Activated T-helper 2 cell treated with anti-CD3 and anti-CD28 coated beads, Interferon-gamma antibody, Interleukin-2, Interleukin-4, amounts not matched to agents 10 μg/mL and 5 μg/mL and 100 μg/mL, durations not matched to agents 14 hours and 24 hours and 36 hours (primary cell): ENCODE results near the gene GRB10. TPM values are rescaled to one million over a fixed set of nuclear protein-coding genes. Genes with fewer than 3 reads are reported as not detected.
"Not testable (repeated sequence)": the region's sequence is repeated elsewhere in the genome, so short reads cannot be mapped to it uniquely, and the experiment has no call there.

Experiments used
- DNase-seq: peaks from one replicate; pipeline ENCODE4 v3.0.0; 2021; ENCODE audit warnings: low spot score
- H3K27ac Mint-ChIP-seq: one replicate; pipeline ENCODE4 v1.8.0; 2021; ENCODE audit warnings: mixed read lengths
- H3K27me3 Mint-ChIP-seq: one replicate; pipeline ENCODE4 v1.8.0; 2021; ENCODE audit warnings: low read depth, mixed read lengths
- H3K36me3 Mint-ChIP-seq: one replicate; pipeline ENCODE4 v1.8.0; 2021; ENCODE audit warnings: low read depth, mixed read lengths
- H3K4me1 Mint-ChIP-seq: one replicate; pipeline ENCODE4 v1.8.0; 2021; ENCODE audit warnings: low read depth, mixed read lengths
- H3K4me3 Mint-ChIP-seq: one replicate; pipeline ENCODE4 v1.8.0; 2021; ENCODE audit warnings: low read depth, mild to moderate bottlenecking, moderate library complexity, mixed read lengths
- H3K9me3 Mint-ChIP-seq: one replicate; pipeline ENCODE4 v1.8.0; 2021; ENCODE audit warnings: mixed read lengths
- intact Hi-C: fragments of 100-400 bp; cut with micrococcal nuclease; formaldehyde crosslinking; loops from one replicate; pipeline ENCODE4 v1.15.1; 2023
- total RNA-seq: library from RNA; stranded (reverse); gene quantifications from 2 replicates; pipeline ENCODE4 v1.2.3, GENCODE V29; 2022

The GRB10 gene
- total RNA-seq, 1 donor from 2014 or later: 2.3 TPM

DNA sequence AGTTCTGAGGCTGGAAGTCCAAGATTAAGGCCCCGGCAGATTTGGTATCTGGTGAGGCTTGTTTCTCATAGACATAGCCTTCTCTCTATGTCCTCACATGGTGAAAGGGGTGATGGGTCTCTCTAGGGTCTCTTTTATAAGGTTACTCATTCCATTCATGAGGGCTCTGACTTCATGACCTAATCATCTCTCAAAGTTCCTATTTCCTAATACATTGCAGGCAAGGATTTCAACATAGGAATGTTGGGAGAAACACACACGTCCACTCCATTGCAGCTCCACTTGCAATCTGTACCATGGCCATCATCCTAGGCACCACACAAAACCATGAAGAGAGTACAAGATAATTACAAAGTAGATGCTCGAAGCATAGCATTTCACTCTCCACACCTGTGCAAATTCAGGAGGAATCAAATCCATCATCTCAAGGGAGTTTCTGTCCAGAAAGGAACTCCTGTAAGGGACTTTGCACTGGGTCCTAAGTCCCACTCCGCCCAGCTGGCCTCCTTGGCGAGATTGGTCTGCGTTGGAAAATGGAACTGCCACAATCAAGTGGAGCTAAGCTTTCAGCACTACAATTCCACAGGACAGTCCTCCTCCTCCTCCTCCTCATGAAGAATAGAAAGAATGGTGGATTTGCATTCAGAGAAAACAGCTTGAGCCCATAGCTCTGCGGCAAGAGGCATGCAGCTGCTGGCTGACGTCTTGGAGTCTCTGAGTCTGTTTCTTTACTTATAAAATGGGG, 226.3 kb downstream of the GRB10 start:
- Mint-ChIP-seq H3K27ac (no peak overlapping the region), H3K9me3 (no peaks in the 10 kb centered on the region), H3K36me3 (no peaks in the 10 kb centered on the region), H3K4me1 (peaks cover 1% of the 10 kb centered on the region), H3K27me3 (peaks cover 18% of the 10 kb centered on the region), H3K4me3 (no peak overlapping the region)
- intact Hi-C loops: no loop called here
- DNase-seq: no peak

GRCh38 chr7:50555594-50556140, 227.0 kb downstream of the GRB10 start:
- Mint-ChIP-seq H3K27me3 (peaks cover 18% of the 10 kb centered on the region), H3K27ac (no peak overlapping the region)

GRCh38 chr7:50554431-50555322, 228.0 kb downstream of the GRB10 start:
- Mint-ChIP-seq H3K27me3 (peaks cover 18% of the 10 kb centered on the region), H3K9me3 (no peaks in the 10 kb centered on the region), H3K4me1 (peaks cover 1% of the 10 kb centered on the region), H3K36me3 (no peaks in the 10 kb centered on the region), H3K4me3 (no peak overlapping the region), H3K27ac (no peak overlapping the region)
- no peak for DNase-seq
- intact Hi-C loops: no loop called here

More at GRCh38 chr7:50555594-50556140, 227.0 kb downstream of the GRB10 start:
- H3K4me3 Mint-ChIP-seq: no peak overlapping the region
- DNase-seq: no peak
- H3K4me1 Mint-ChIP-seq: peaks cover 1% of the 10 kb centered on the region
- no peaks in the 10 kb centered on the region for H3K36me3 Mint-ChIP-seq
- intact Hi-C loops: no loop called here
- no peaks in the 10 kb centered on the region for H3K9me3 Mint-ChIP-seq

DNA sequence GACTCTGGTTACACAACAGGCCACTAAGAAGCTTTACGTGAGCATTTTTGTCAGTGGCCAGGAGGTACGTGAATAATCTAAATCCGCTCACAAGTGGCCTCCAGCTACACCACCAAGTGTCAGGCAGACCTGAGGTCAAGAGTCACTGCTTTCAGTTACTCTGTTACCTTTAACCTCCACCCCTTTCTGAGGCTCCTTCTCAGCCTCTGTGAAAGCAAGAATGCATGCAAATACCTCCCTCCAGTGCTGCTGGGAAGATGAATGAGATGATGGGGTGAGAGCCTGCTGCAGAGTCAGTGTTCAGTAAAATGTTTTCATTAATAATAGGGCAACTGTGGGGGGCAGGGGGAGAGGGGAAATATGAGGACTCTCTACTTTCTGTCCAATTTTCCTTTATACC, 228.7 kb downstream of the GRB10 start:
- Mint-ChIP-seq H3K9me3 (no peaks in the 10 kb centered on the region), H3K4me1 (peaks cover 1% of the 10 kb centered on the region), H3K36me3 (no peaks in the 10 kb centered on the region), H3K27me3 (peaks cover 18% of the 10 kb centered on the region), H3K4me3 (no peak overlapping the region), H3K27ac (no peak overlapping the region)
- intact Hi-C loops: no loop called here
- no peak for DNase-seq

GRCh38 chr7:50552921-50553320, 229.8 kb downstream of the GRB10 start:
- Mint-ChIP-seq H3K9me3 (no peaks in the 10 kb centered on the region), H3K27me3 (peaks cover 14% of the 10 kb centered on the region), H3K4me3 (no peak overlapping the region), H3K27ac (no peak overlapping the region), H3K36me3 (no peaks in the 10 kb centered on the region), H3K4me1 (peaks cover 7% of the 10 kb centered on the region)
- intact Hi-C loops: no loop called here
- DNase-seq: no peak

GRCh38 chr7:50552139-50552538, 230.6 kb downstream of the GRB10 start:
- Mint-ChIP-seq H3K4me1 (peaks cover 11% of the 10 kb centered on the region), H3K9me3 (no peaks in the 10 kb centered on the region), H3K4me3 (no peak overlapping the region), H3K27me3 (peaks cover 10% of the 10 kb centered on the region), H3K36me3 (no peaks in the 10 kb centered on the region), H3K27ac (no peak overlapping the region)
- no peak for DNase-seq
- intact Hi-C loops: no loop called here

- H3K4me1 Mint-ChIP-seq: peaks cover 16% of the 10 kb centered on the region
- H3K4me3 Mint-ChIP-seq, H3K9me3 Mint-ChIP-seq, H3K27me3 Mint-ChIP-seq, H3K27ac Mint-ChIP-seq, DNase-seq, intact Hi-C loops, H3K36me3 Mint-ChIP-seq: not testable (repeated sequence)
Measured at GRCh38 chr7:50545613-50546012, 237.1 kb downstream of the GRB10 start.

- no peaks in the 10 kb centered on the region for H3K9me3 Mint-ChIP-seq
- no peaks in the 10 kb centered on the region for H3K27me3 Mint-ChIP-seq
- DNase-seq: no peak
- intact Hi-C loops: no loop called here
- H3K27ac Mint-ChIP-seq: no peak overlapping the region
- no peak overlapping the region for H3K4me3 Mint-ChIP-seq
- no peaks in the 10 kb centered on the region for H3K36me3 Mint-ChIP-seq
- peaks cover 16% of the 10 kb centered on the region for H3K4me1 Mint-ChIP-seq
Measured at GRCh38 chr7:50544992-50545391, 237.7 kb downstream of the GRB10 start.

DNA sequence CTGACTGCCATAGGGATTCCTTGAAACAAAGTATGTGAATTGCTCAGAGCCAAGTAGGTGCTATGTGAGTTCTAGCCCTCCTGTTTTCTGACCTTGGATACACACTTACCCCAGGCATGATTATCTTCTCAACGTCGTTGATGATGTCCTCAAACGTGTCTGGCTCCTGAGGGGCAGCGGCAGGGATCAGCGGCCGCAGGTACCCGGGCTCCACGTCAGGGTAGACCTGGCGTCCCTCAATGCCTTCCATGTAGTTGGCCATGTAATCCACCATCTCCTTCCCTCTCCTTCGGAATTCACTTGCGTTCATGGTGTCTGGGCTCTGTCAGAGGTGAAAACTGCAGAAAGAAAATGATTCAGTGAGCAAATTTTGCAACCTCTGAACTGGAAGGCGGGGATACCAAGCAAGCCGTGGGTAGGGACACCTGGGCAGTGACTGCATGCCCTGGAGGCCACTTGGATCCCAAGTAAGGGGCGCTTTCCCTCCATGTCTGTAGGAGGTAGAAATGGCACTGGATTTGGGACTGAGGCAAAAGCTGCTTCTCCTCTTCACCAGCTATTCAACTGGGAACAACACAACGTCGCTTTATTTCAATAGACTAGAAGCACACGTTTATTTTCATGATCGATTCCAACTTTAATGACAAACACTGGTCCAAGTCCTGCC, 238.8 kb downstream of the GRB10 start:
- Mint-ChIP-seq H3K27me3 (no peaks in the 10 kb centered on the region), H3K27ac (no peak overlapping the region), H3K4me1 (peaks cover 16% of the 10 kb centered on the region), H3K4me3 (no peak overlapping the region), H3K36me3 (no peaks in the 10 kb centered on the region), H3K9me3 (no peaks in the 10 kb centered on the region)
- no peak for DNase-seq
- intact Hi-C loops: no loop called here

DNA sequence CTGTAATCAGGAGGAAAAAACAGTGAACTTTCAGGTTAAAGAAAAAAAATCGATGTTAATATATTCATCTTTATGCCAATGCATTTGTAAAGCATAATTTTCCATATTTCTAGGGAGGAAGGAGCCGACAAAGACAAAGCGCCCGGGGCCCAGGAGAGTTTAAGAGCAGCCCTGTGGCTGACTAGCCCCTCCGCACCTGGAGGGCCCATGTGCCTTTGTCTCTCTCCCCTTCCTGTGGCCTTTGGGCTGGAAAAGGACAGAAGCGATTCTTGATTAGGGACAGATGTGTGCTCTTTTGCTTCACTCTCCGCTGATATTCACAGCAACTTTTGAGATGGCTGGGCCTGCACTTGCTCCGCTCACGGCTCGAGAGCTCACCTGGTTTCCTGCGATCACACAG, 240.6 kb downstream of the GRB10 start:
- Mint-ChIP-seq H3K27ac (no peak overlapping the region), H3K9me3 (no peaks in the 10 kb centered on the region), H3K4me3 (no peak overlapping the region), H3K4me1 (peaks cover 6% of the 10 kb centered on the region), H3K27me3 (no peaks in the 10 kb centered on the region), H3K36me3 (no peaks in the 10 kb centered on the region)
- DNase-seq: no peak
- intact Hi-C loops: no loop called here

GRCh38 chr7:50540785-50541579, 241.7 kb downstream of the GRB10 start:
- H3K27me3 Mint-ChIP-seq: no peaks in the 10 kb centered on the region
- no peak overlapping the region for H3K27ac Mint-ChIP-seq
- no peak overlapping the region for H3K4me3 Mint-ChIP-seq
- no peaks in the 10 kb centered on the region for H3K36me3 Mint-ChIP-seq
- no peaks in the 10 kb centered on the region for H3K4me1 Mint-ChIP-seq
- DNase-seq: no peak
- no peaks in the 10 kb centered on the region for H3K9me3 Mint-ChIP-seq
- intact Hi-C loops: no loop called here
